NCI-H446 treated with DMSO at 0.1 percent for 48 hours (cell line): ENCODE data around the gene OR4C5.
"Not testable (repeated sequence)": the region's sequence is repeated elsewhere in the genome, so short reads cannot be mapped to it uniquely, and the experiment has no call there.

Source experiments
- DNase-seq: peaks from one replicate; lab custom pipeline; 2025; lab: John Stamatoyannopoulos, UW

OR4C5 gene

DNA sequence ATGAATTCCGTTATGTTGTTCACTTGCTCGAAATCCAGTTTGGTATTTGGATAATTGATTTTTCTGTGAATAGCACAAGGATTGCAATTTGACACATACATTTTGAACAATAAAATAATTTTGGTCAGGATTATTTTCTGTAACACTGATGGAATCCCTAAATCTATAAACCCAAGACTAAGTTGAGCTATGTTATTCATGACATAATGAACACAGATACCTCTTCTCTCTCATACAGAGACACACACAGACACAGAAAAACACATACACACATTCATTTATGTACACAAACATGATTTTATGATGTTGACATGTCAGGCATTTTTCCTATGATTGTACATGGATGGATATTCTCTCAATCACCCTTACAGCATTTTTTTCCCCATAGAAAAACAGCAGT lies at the start of gene OR4C5:
TSS of gene OR4C5 (minus strand) at position 101 of the 400 bp plus-strand sequence. CDS start at position 101, 0 bp downstream.
- DNase-seq, result no peak

DNA sequence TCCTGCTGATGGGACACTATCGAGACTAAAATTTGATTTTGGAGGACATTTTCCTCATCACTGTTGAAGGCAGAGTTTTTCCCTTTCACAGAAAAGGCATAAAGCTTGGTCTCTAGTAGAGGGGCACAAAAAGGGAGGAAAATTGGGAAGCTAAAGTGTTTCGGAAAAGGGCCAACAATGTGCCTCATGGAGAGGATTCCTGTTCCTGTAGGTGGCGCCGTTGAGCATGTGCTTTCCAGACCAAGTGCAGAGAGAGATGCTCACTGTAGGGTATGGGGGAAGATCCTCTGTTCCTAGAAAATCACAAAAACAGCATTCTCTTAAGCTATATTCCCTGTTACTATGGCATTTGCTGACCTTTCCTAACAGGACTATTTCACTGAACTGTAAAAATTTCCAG lies 18.4 kb upstream of the OR4C5 start:
- no peak for DNase-seq

DNA sequence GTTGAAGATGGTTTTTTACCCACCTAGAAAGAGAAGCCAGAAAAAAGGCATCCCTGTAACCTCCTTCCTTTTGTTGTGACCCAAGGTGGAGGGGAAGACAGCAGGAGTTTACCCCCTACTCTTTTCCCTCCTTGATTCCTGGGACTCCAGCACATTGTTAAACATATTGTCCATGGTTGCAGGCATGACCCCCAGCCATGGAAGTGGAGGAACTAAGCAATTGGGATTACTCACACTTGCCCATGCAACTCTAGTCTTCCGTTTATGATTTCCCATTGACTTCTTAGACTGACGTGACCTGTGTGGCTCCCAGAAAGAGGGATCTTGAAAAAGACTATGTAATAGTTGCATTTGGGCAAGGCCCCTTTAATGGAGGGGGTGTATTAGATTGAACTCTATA lies 17.9 kb upstream of the OR4C5 start:
- not testable (repeated sequence) for DNase-seq

DNA sequence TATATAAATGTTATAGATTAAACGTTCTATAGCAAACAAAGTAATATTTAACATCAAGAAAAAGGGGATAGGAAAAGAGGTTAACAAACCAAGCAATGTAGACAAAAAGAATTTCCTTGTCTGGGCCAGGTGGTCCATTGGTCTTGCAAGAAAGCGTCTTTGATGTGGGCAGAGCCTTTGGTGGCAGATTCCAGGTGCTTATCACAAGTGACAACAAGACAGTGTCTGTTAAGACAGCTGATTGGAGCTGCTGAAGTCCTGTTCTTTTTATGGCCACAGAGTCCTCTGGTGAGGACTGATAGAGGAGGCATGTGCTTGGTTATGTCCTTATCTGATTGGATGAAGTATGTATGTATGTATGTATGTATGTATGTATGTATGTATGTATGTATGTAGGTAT lies 5.0 kb downstream of the OR4C5 start:
- not testable (repeated sequence) for DNase-seq

DNA sequence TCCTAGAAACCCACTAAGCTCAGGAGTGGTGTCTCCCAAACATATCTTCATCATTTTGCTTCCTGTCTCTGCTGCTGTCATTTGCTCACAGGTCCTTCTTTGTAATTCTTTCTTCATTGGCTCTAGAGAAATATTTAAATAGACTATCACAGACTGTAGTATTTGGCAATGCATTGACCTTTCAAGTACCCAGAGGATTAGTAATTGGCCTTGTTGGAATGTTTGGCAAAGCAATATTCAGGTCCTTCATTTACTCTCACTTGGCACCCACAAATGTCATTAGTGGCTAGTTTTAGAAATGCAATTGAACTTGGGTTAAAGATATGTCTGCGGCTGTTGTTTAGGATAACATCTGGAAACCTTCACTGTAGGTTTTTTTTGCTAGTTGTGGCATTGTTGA lies 11.6 kb downstream of the OR4C5 start:
- DNase-seq, result no peak

DNA sequence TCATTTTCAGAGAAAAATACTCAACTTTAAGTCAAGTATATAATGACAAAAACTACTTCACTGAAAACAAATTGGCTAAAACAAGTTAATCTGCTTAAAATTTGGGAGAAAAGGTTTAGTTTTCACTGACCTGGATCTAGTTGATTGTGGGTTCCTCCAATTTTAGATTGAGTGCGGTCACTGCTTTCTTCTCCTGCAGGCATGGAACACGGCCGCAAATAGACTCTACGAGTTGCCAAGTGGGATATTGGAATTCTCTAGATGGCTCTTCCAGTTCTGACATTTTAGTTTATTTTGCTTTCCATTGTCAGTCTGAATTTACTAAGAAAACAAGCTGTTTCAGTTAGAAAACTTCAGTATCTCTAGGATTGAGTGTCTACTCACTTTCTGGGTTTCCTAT lies 12.3 kb downstream of the OR4C5 start:
- DNase-seq, result no peak

DNA sequence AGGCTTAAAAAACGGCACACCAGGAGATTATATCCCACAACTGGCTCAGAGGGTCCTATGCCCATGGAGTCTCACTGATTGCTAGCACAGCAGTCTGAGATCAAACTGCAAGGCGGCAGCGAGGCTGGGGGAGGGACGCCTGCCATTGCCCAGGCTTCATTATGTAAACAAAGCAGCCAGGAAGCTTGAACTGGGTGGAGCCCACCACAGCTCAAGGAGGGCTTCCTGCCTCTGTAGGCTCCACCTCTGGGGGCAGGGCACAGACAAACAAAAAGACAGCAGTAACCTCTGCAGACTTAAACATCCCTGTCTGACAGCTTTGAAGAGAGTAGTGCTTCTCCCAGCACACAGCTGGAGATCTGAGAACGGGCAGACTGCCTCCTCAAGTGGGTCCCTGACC lies 20.0 kb downstream of the OR4C5 start:
- DNase-seq, result not testable (repeated sequence)

DNA sequence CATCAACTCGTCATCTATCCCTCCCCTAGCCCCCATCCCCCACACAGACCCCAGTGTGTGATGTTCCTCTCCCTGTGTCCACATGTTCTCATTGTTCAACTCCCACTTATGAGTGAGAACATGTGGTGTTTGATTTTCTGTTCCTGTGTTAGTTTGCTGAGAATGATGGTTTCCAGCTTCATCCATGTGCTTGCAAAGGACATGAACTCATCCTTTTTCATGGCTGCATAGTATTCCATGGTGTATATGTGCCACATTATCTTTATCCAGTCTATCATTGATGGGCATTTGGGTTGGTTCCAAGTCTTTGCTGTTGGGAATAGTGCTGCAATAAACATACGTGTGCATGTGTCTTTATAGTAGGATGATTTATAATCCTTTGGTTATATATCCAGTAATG lies 23.8 kb downstream of the OR4C5 start:
- not testable (repeated sequence) for DNase-seq

DNA sequence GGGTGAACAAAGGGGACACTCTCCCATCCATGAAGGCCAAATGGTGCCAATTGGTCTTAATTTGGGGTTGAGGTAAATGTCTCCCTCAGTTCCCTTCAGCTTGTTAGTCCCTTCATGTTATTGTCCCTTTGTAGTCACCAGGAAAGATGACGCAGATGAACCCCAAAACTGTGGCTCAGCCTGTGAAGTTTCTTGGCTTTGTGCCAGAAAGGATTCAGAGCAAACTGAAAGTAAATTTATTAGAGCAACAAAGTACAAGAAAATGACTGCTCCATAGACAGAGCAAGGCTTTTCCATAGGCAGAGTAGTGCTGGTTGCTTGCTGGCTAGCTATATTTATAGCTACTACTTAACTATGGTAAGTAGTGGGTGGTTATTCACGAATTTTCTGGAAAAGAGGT lies 24.8 kb downstream of the OR4C5 start:
- DNase-seq, result no peak

DNA sequence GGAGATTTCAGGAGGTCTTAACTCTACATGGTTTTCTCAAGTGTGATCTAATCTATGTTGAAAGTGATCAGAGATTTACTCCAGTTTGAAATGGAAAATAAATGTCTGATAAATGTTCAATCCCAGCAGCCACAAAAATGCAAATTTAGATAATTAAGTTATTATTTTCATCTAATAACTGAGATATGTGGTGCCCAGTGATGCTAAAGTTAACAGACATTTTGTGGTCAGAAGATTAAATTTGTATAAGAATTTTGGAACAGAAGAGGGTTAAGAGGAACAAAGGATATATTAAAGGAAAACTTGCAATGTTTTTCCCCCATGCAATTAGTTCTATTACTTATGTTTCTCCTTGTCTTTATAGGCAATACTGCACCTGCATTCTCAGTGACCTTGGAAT lies 41.6 kb downstream of the OR4C5 start, which contains the start of gene OR4C3:
TSS of gene OR4C3 (plus strand) at position 301 of the 400 bp plus-strand sequence. CDS start 102 bp downstream, outside the sequence.
- DNase-seq, result not testable (repeated sequence)

DNA sequence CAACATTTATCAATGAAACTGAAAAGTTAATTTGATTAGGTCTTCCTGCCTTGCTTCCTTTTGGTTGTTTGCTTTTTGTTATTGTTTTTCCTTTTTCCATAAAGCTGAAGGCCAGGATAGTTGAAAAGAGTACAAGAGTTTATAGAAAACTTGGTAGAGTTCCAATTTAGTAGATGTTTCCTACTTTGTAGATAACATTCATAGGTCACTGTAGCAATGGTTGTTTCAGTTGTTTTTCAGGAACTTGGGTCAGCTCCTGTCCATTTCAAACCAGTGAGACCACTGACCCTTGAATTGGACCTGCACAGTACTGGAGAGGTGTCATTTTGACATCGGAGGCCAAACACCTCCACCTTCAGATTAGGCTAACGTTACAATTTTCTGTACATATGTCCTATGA lies 46.5 kb downstream of the OR4C5 start:
- DNase-seq, result not testable (repeated sequence)
